Measurements from ENCODE around the gene LEMD1. TPM values are rescaled to one million over a fixed set of nuclear protein-coding genes. Genes with fewer than 3 reads are reported as not detected.

LEMD1 gene, protein sequence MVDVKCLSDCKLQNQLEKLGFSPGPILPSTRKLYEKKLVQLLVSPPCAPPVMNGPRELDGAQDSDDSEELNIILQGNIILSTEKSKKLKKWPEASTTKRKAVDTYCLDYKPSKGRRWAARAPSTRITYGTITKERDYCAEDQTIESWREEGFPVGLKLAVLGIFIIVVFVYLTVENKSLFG
- 1.5 and 1.7 TPM in 2 replicates for total RNA-seq (2014; rRNA removed; shearing (Covaris generic))

- H3K27me3 ChIP-seq: 0 out of 2 replicates have a peak, but pooled peaks cover 2% of the 10 kb centered on the region
- H3K27ac ChIP-seq: peak within 1 kb of the TSS; percentile 10; the same call in 1 of the 2 replicates
- H3K4me3 ChIP-seq: no peak within 1 kb of the TSS
- H3K36me3 ChIP-seq: no peaks in the 10 kb centered on the region
- peak; percentile 41 to 74 for DNase-seq
- H3K9me3 ChIP-seq (replicated peaks): no peaks in the 10 kb centered on the region
- peaks cover 36% of the 10 kb centered on the region for H3K4me1 ChIP-seq
These were observed at the start of gene LEMD1 for GRCh38 chr1:205421798-205422197. Gene LEMD1 (minus strand): TSS chr1:205422056. CDS start chr1:205420536, 1,520 bp downstream.

DNA sequence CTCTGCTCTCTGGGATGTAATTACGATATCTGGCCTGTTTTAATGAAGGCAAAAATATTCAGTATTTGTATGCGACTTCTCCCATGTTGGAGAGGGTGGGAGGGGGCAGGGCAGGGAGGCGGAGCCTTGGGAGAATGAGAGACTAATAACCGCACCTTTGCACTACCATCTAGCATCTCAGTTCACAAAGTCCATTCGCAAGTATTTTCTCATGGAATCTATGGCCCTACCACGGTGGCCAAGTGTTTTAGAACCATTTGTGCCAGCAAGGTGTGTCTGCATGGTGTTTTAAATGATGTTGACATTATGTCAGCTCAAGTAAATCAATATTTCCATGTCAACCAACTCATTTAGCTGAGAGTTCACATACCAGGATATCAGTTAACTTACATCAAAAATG is 48.3 kb upstream of the LEMD1 start:
- Histone ChIP-seq H3K9me3 (replicated peaks) (no peaks in the 10 kb centered on the region; the same call in 1 of the 2 replicates), H3K36me3 (no peaks in the 10 kb centered on the region), H3K27me3 (peaks cover 17% of the 10 kb centered on the region; the same call in 1 of the 2 replicates), H3K27ac (no peak overlapping the region), H3K4me1 (no peaks in the 10 kb centered on the region), H3K4me3 (no peak overlapping the region)
- DNase-seq: no peak

DNA sequence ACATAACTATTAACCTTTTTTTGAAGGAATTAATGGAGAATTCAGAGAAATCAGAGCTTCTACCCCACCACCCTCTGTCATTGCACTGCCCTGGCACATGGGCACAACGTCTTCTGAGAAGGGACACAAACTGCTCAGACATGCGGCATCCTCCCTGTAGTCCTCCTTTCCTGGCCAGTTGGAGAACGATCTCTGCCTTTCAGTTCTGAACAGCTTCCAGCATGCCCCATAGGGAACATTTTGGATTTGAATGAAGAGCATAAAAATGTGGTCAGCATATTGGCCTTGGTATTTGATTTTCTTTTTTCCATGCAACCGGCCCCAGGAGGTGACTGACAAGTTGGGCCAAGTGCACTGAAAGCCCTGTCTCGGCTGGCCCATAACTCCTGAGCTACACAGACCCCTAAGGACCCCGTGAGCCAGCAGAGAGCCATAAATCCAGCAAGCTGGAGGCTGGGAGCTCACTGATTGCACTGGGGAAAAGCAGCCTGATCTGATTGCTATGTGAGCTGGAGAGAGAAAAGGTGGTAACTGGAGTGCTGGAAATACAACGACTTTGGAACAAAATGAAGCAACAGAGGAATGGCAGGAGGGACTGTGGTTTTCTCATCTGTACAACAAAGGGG is 44.9 kb upstream of the LEMD1 start:
- no peaks in the 10 kb centered on the region for H3K4me1 ChIP-seq
- no peaks in the 10 kb centered on the region for H3K36me3 ChIP-seq
- DNase-seq: no peak
- H3K27ac ChIP-seq: no peak overlapping the region
- H3K9me3 ChIP-seq (replicated peaks): no peaks in the 10 kb centered on the region
- no peak overlapping the region for H3K4me3 ChIP-seq
- peaks cover 17% of the 10 kb centered on the region; the same call in 1 of the 2 replicates for H3K27me3 ChIP-seq

- Histone ChIP-seq H3K9me3 (replicated peaks) (no peaks in the 10 kb centered on the region), H3K27ac (no peak overlapping the region), H3K4me3 (no peak overlapping the region), H3K4me1 (no peaks in the 10 kb centered on the region), H3K27me3 (peaks cover 17% of the 10 kb centered on the region; the same call in 1 of the 2 replicates), H3K36me3 (no peaks in the 10 kb centered on the region)
- DNase-seq: no peak
These were observed 43.5 kb upstream of the LEMD1 start for GRCh38 chr1:205465392-205465791.

DNA sequence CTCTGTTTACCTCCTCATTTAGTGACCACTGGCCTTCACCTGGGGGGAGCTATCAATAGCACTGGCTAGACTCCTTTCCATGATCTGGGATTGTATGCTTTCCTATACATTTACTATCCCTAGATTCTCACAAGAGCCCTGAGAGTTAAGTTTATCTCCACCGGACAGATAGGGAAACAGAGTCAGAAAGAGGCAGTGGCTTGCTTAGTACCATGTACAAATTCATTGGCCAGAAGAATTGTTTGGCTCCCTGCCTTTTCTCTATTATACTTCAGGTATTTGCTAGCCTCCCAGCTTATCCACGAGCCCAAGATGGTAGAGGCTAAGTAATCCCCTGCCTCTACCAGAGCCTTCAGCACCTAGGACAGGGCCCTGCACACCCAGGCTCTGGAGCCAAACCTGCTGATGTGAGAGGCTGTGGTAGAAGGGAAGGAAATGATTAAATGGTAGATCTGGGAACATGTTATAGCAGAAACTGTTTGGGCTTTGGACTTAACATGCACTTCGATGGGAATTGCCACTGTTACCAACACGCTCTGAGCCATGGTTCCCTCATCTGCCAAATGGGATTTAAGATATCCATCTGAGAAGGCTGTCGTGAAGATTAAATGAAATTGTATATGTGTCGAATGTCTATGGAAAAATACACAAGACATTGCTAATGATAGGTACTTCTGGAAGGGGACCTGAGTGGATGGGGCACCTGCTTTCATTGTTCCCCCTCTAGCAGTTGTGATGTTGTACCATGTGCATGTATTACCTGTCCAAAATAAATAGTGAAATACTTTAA is 37.1 kb upstream of the LEMD1 start:
- no peaks in the 10 kb centered on the region for H3K9me3 ChIP-seq (replicated peaks)
- H3K4me3 ChIP-seq: no peak overlapping the region
- DNase-seq: peak; percentile 61 to 83
- no peak overlapping the region for H3K27ac ChIP-seq
- no peaks in the 10 kb centered on the region for H3K36me3 ChIP-seq
- H3K27me3 ChIP-seq: peaks cover 34% of the 10 kb centered on the region
- H3K4me1 ChIP-seq: no peaks in the 10 kb centered on the region

DNA sequence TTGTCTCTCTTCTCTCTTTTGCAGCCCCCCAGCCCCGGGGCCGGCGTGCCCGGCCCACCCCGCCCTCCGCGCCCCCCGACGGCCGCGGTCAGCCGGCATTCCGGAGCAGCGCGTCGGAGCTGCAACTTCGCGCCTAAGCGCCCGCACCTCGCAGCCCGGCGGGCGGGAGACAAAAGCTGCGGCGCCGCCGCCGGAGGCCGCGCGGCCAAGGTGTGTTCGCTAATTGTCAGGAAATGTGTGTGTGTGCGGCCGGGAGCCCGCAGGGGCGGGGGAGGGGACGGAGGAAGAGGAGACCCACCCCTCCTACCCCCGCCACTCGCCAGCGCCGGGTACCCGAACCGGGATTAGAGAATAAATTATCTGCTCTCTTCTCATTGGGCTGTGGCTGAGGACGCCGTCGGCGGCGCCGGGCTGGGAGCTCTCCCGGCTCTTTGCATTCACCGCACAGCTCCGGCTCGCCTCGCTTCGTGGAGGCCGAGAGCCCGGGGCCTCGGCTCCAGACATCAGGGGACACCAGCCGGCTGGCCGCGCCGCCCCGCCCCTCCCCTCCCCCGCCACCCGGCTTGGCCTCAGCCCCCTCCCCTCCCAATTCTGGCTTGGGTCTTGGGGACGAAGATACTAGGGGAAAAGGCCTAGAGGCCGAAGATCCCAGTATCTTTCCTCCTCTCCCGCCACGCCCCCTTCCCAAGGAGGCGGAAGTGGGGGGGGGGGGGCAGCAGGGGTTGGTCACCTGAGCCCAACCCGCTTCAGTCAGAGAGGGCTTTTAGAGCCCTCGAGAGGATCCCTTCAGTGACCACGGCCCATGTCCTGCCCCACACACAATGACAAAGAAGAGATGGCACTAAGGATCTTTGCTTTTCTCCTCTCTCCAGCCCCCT is 35.3 kb upstream of the LEMD1 start:
- H3K4me3 ChIP-seq: peak overlapping the region; percentile 44
- H3K27ac ChIP-seq: no peak overlapping the region
- H3K4me1 ChIP-seq: no peaks in the 10 kb centered on the region
- peaks cover 46% of the 10 kb centered on the region for H3K27me3 ChIP-seq
- peak in 1 of 2 experiments; percentile 45 for DNase-seq
- no peaks in the 10 kb centered on the region for H3K9me3 ChIP-seq (replicated peaks)
- H3K36me3 ChIP-seq: no peaks in the 10 kb centered on the region

DNA sequence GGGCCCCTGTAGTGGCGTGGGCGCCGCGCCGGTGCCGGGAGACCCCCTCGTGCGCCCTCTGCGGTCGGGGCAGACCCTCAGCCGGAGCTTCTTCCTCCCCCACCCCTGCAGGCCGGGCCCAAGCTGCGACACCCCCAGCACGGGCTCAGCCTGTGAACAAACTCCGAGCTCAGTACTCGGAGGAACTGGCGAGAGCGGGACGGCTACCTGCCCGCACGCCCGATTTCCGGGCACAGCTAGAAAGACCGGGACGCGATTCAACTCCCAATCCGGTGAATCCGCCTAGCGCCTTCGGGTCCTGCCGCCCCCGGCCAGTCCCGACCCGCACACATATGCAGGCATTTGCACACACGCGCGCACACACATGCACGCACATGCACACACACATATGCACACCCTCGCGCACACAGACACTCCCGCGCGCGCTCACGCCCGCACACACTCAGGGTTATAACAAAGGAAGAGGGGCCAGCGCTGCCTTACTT is 34.6 kb upstream of the LEMD1 start:
- Histone ChIP-seq H3K9me3 (replicated peaks) (no peaks in the 10 kb centered on the region), H3K27ac (no peak overlapping the region), H3K4me3 (no peak overlapping the region), H3K27me3 (peaks cover 48% of the 10 kb centered on the region), H3K4me1 (peaks cover under 1% of the 10 kb centered on the region), H3K36me3 (no peaks in the 10 kb centered on the region)
- DNase-seq: no peak

- peaks cover 48% of the 10 kb centered on the region for H3K27me3 ChIP-seq
- DNase-seq: no peak
These were observed 33.9 kb upstream of the LEMD1 start, which contains the start of gene BLACAT1 for GRCh38 chr1:205455581-205456382. Gene BLACAT1 (minus strand): TSS chr1:205456045.

GRCh38 chr1:205454903-205455335 is 33.1 kb upstream of the LEMD1 start:
- peak in 1 of 2 experiments; percentile 26 for DNase-seq
- no peak overlapping the region for H3K27ac ChIP-seq
- H3K4me3 ChIP-seq: no peak overlapping the region
- H3K27me3 ChIP-seq: peaks cover 48% of the 10 kb centered on the region
- H3K36me3 ChIP-seq: no peaks in the 10 kb centered on the region
- H3K4me1 ChIP-seq: peaks cover 13% of the 10 kb centered on the region
- H3K9me3 ChIP-seq (replicated peaks): no peaks in the 10 kb centered on the region

More at GRCh38 chr1:205455581-205456382, 33.9 kb upstream of the LEMD1 start, which contains the start of gene BLACAT1:
- Histone ChIP-seq H3K36me3 (no peaks in the 10 kb centered on the region), H3K27ac (no peak within 1 kb of the TSS), H3K4me3 (peak within 1 kb of the TSS; percentile 44), H3K9me3 (replicated peaks) (no peaks in the 10 kb centered on the region), H3K4me1 (peaks cover 7% of the 10 kb centered on the region)

GRCh38 chr1:205453466-205453865 is 31.6 kb upstream of the LEMD1 start:
- no peak overlapping the region for H3K4me3 ChIP-seq
- peaks cover 45% of the 10 kb centered on the region for H3K27me3 ChIP-seq
- DNase-seq: no peak
- H3K27ac ChIP-seq: no peak overlapping the region
- H3K9me3 ChIP-seq (replicated peaks): no peaks in the 10 kb centered on the region
- H3K4me1 ChIP-seq: peaks cover 24% of the 10 kb centered on the region
- H3K36me3 ChIP-seq: no peaks in the 10 kb centered on the region

GRCh38 chr1:205452933-205453332 is 31.1 kb upstream of the LEMD1 start:
- peaks cover 28% of the 10 kb centered on the region for H3K4me1 ChIP-seq
- H3K36me3 ChIP-seq: no peaks in the 10 kb centered on the region
- no peaks in the 10 kb centered on the region for H3K9me3 ChIP-seq (replicated peaks)
- no peak for DNase-seq
- no peak overlapping the region for H3K4me3 ChIP-seq
- peaks cover 43% of the 10 kb centered on the region for H3K27me3 ChIP-seq
- no peak overlapping the region for H3K27ac ChIP-seq

DNA sequence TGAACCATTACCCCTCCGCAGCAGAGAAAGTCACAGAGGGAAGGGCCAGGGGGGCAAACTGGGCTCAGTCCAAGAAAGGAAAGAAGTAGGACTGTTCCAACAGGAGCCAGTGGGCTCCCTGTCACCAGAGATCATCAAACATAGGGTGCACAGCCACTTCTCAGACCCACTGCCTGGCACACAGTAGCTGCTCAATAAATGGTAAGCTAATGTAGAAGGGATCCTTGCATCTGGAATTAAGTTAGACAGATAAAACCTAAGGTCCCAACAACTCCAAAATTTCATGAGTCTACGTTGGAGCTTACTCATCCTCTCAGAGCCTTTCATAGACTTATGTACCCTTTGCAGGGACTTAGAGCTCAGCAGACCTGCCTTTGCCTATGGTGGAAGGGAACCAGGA is 30.5 kb upstream of the LEMD1 start:
- no peaks in the 10 kb centered on the region for H3K36me3 ChIP-seq
- H3K9me3 ChIP-seq (replicated peaks): no peaks in the 10 kb centered on the region
- H3K4me1 ChIP-seq: peaks cover 33% of the 10 kb centered on the region
- no peak overlapping the region for H3K4me3 ChIP-seq
- DNase-seq: no peak
- H3K27ac ChIP-seq: no peak overlapping the region
- H3K27me3 ChIP-seq: peaks cover 38% of the 10 kb centered on the region

DNA sequence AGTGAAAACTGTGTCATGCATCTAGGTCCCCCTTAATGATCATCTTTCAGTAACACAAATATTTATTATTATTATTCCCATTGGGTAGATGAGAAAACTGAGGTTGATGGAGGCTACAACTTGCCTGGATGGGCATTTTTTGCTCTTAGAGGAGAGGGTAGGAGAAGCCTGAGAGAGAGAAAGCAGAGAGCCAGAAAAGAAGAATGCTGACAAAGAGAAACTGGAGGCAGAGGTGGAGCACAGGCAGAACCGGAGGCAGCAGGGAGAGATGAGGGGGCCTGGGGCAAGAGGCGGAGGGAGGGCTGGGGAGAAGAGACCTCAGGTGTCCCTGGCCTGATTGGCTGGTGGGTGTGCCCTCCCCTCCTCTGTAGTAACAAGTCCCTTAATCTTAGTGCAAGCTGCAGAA is 29.9 kb upstream of the LEMD1 start:
- no peak overlapping the region for H3K4me3 ChIP-seq
- no peak for DNase-seq
- H3K27me3 ChIP-seq: peaks cover 38% of the 10 kb centered on the region
- H3K27ac ChIP-seq: no peak overlapping the region
- H3K36me3 ChIP-seq: no peaks in the 10 kb centered on the region
- no peaks in the 10 kb centered on the region for H3K9me3 ChIP-seq (replicated peaks)
- H3K4me1 ChIP-seq: peaks cover 39% of the 10 kb centered on the region

All from SJCRH30 (cell line).